ENCODE measurements around the gene CDH23. TPM values are rescaled to one million over a fixed set of nuclear protein-coding genes. Genes with fewer than 3 reads are reported as not detected.

Gene CDH23
- total and polyA plus RNA-seq, 12 donors = 1.7 to 20.2 (median 7.8) TPM

DNA sequence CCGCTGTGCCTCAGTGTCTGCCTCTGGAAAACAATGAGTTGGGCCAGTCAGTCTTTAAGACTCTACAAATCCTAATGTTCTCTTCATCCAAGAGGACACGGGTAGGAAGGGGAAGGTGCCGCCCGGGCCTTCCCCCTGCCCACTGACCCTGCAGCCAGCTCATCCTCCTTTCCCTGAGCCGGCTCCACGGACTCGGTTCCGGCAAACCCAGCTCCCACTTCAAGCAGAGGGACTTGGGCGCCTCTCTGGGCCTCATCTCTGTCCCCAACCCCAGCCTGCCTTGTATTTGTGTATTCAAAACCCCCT is 227.2 kb downstream of the CDH23 start:
- no peak for DNase-seq
- intact Hi-C loops (cut with DNase I) = no loop called here
- H3K27ac ChIP-seq = no peak overlapping the region
- H3K9me3 ChIP-seq (replicated peaks in 1 of 3) = no peaks in the 10 kb centered on the region
- peaks cover 5 to 21% of the 10 kb centered on the region in 2 donors for H3K4me1 ChIP-seq (replicated peaks in 1 of 2)
- 93 to 95% (median 94%) methylated on average over 9 of the region's 9 CpGs for WGBS, 4 donors
- no peaks in the 10 kb centered on the region for H3K27me3 ChIP-seq
- H3K36me3 ChIP-seq (replicated peaks in 1 of 2) = no peaks in the 10 kb centered on the region
- no peak overlapping the region for H3K4me3 ChIP-seq
- TF ChIP-seq POLR2A (IDR thresholded peaks at IDR 0.05) = no peak
- TF ChIP-seq, protein P1, sequence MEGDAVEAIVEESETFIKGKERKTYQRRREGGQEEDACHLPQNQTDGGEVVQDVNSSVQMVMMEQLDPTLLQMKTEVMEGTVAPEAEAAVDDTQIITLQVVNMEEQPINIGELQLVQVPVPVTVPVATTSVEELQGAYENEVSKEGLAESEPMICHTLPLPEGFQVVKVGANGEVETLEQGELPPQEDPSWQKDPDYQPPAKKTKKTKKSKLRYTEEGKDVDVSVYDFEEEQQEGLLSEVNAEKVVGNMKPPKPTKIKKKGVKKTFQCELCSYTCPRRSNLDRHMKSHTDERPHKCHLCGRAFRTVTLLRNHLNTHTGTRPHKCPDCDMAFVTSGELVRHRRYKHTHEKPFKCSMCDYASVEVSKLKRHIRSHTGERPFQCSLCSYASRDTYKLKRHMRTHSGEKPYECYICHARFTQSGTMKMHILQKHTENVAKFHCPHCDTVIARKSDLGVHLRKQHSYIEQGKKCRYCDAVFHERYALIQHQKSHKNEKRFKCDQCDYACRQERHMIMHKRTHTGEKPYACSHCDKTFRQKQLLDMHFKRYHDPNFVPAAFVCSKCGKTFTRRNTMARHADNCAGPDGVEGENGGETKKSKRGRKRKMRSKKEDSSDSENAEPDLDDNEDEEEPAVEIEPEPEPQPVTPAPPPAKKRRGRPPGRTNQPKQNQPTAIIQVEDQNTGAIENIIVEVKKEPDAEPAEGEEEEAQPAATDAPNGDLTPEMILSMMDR (IDR thresholded peaks at IDR 0.05) = no peak

DNA sequence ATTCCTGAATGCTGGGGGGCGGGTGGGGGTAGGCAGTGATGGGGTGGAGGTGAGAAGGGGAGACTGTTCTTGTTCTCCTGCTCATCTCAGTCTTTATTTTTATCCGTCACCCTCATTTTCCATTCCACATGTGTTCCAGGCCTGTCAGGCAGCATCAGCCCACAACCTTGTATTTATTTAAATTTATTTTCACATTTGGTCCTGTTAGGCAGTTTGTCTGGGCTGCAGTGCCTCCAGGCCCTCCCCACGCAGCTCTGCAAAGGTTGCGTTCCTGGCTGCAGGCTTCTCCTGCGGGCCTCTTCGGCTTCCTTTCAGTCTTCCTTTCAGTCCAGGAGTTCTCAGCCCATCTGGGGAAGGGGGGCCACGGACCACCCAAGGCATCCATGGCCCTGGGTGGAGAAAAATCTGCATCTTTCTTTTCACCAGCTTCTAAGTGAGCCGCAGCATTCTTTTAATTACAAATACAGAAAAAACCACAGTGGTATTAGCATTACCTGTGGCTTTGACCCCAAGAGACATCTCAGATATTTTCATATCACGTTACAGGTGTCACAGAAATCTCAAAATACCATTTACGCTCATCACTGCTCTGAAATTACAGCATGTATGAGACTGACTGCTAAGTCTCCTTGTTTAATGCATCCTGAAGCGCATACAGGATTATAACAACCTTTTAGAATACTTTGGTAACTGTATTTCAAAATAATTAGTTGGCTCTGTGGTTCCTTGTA is 228.9 kb downstream of the CDH23 start:
- no peaks in the 10 kb centered on the region for H3K27me3 ChIP-seq
- intact Hi-C loops (cut with DNase I) = no loop called here
- no peak overlapping the region for H3K27ac ChIP-seq
- H3K9me3 ChIP-seq (replicated peaks in 1 of 3) = no peaks in the 10 kb centered on the region
- peaks cover 5 to 21% of the 10 kb centered on the region in 2 donors for H3K4me1 ChIP-seq (replicated peaks in 1 of 2)
- H3K36me3 ChIP-seq (replicated peaks in 1 of 2) = no peaks in the 10 kb centered on the region
- no peak overlapping the region for H3K4me3 ChIP-seq
- TF ChIP-seq, protein P1 (IDR thresholded peaks at IDR 0.05) = no peak
- no peak for TF ChIP-seq POLR2A (IDR thresholded peaks at IDR 0.05)
- no peak for DNase-seq
- WGBS, 4 donors = 81 to 88% (median 85%) methylated on average over 11 of the region's 11 CpGs

DNA sequence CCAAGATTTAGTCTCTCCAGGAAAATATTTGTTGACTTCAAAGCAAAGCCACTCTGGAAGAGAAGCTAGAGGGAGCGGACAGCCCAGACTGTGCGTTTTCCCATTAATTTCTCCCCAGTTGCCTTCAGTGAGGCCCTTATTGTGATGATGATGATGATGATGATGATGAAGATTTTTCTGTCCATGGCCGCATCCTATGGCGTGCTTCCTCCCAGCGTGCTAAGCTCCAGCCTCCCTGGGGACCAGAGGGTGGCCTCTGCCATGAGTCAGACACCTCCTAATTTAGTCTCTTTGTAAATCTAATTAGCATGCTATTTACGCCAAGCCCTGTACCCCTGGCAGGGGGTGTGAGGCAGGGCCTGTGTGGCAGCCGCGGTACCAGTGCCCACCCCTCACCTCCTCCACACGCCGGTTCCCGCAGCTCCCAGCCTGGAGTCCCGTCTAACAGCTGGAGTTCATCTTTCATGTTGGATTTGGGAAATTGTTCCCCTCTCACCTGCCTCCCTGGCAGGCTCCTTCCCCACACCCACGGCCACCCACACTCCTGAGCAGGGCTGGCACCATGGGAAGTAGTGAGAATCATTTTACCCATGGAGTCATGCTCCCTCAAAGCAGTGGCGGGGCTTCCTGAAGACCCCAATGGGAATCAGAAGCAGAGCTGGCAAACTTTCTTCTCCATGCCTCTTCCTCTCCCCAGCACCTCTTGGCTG is 230.7 kb downstream of the CDH23 start:
- Histone ChIP-seq H3K4me1 (replicated peaks in 1 of 2) (peaks cover 4 to 9% of the 10 kb centered on the region in 2 donors), H3K27ac (no peak overlapping the region), H3K9me3 (replicated peaks in 1 of 3) (no peaks in the 10 kb centered on the region), H3K4me3 (no peak overlapping the region), H3K36me3 (replicated peaks in 1 of 2) (no peaks in the 10 kb centered on the region), H3K27me3 (no peaks in the 10 kb centered on the region)
- intact Hi-C loops (cut with DNase I) = no loop called here
- no peak for DNase-seq
- no peak for TF ChIP-seq POLR2A (IDR thresholded peaks at IDR 0.05)
- TF ChIP-seq, protein P1 (IDR thresholded peaks at IDR 0.05) = no peak
- 68 to 78% (median 76%) methylated on average over 14 of the region's 14 CpGs for WGBS, 4 donors

DNA sequence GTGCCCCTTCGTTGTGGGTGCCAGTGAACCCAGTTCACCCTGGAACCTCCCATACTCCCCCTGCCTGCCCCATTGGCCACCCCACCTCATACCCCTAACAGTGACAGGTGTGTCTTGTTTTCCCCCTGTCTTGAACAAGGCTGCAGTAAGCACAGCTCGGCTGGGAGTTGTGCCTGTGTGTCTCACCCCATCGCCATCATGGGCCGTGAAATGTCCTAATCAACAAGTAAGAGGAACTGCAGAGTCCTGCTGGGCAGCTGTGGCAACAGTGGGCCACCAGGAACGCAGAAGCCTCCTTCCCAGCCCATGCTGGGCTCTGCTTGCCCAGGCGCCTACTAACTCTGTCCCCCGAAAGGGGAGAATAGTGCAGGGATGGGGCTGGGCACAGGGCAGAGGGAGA is 231.2 kb downstream of the CDH23 start:
- TF ChIP-seq, protein P1 (IDR thresholded peaks at IDR 0.05) = no peak
- TF ChIP-seq POLR2A (IDR thresholded peaks at IDR 0.05) = no peak
- Histone ChIP-seq H3K27me3 (no peaks in the 10 kb centered on the region), H3K4me1 (replicated peaks in 1 of 2) (peaks cover 0 to 4% of the 10 kb centered on the region in 2 donors), H3K9me3 (replicated peaks in 1 of 3) (no peaks in the 10 kb centered on the region), H3K4me3 (no peak overlapping the region), H3K36me3 (replicated peaks in 1 of 2) (no peaks in the 10 kb centered on the region), H3K27ac (no peak overlapping the region)
- intact Hi-C loops (cut with DNase I) = no loop called here
- WGBS, 4 donors = 73 to 88% (median 81%) methylated on average over 6 to 7 of the region's 7 CpGs
- no peak for DNase-seq

Measured in adrenal gland (tissue), 12 donors.